GM12874 (cell line): Measurements from ENCODE around the gene NCCRP1.

ENCODE experiments used
- CTCF ChIP-seq: IDR thresholded peaks from 2 replicates; pipeline ENCODE4 v1.5.1; 2011; ENCODE audit warnings: low read depth, mild to moderate bottlenecking, control low read depth, low read length, moderate library complexity; ENCODE audit not compliant: insufficient read depth

NCCRP1 gene

DNA sequence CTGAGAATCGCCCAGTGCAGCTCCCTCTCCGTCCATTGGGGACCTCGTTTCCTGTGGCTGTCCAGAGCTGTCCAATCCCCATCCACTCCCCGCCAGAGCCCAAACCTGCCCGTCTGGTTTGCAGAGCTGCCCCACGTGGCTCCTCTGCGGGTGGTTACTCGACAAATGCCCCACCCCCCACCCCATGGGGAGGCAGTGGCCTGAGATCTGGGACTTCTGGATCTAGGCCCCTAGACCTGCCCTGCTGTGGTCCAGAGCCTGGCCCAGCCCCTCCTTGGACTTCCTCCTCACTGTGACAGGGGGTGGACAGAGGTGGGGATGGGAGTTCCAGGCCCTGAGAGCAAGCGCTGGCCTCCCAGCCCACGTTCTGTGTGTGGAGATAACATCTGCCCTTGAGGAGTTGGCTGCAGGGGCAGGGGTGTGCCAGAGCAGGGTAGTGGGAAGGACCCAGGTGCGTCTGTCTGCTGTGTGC is 42.1 kb upstream of the NCCRP1 start:
- no peak for TF ChIP-seq CTCF

- TF ChIP-seq CTCF: no peak
These were observed 41.6 kb upstream of the NCCRP1 start for GRCh38 chr19:39155114-39155700.

DNA sequence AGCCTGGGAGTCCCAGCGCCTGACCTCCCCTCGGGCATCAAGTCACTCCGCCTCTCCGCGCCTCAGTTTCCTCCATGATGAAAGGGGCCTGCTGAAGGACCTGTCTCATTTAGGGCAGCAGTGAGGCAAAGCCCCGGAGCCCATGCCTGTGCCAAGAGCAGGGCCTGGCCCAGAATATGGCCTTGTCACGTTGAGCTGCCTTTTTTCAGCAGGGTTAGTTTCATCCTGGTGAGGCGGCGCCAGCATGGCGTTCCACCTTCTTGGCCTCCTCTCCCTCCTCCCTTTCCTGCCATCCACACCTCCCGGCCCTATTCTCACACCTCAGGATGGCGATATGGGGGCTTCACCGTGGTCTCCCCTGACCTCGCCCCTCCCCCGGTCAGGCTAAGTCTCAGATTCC is 41.0 kb upstream of the NCCRP1 start:
- no peak for TF ChIP-seq CTCF

DNA sequence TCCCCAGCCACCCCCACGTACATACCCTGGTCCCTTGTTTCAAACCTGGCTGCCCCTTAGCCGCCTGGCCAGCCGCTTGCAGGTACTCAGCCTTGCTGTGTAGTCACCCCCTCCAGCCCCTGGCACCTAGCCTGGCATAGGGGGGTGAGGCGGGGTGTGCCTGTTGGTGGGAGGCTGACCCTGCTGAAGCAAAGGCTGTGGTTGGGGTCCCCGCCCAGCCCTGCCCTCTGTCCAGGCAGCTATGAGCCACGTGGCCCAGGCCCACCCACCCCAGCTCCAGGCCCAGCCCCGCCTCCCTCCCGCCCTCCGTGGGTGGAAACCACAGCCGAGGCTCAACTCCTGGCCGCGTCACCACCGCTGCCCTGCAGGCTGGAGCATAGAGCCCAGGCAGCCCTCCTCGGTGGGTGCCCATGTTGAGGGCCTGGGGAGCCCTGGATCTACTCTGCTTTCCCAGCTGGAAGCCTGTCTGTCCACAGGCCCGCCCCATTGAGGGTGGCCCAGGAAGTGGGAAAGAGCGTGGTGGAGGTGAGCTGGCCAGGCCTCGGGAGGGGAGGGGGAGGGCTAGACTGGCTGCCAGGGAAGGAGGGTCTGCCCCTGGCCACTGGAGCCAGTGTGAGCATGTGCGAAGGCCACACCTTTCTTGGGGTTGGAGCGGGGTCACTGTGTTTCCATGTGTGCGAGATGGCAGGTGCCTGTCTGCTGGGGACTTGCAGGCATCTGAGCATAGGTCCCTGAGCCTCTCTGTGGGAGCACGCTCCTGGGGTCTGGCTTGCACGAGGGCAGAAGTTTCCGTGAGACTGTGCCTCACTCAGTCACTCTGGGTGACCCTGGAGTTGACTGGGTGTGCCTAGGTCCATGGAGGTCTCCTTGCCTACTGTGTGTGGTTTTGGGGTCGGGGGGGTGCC is 40.2 kb upstream of the NCCRP1 start:
- TF ChIP-seq CTCF: no peak

GRCh38 chr19:39157275-39157996 is 39.3 kb upstream of the NCCRP1 start:
- TF ChIP-seq CTCF: no peak

DNA sequence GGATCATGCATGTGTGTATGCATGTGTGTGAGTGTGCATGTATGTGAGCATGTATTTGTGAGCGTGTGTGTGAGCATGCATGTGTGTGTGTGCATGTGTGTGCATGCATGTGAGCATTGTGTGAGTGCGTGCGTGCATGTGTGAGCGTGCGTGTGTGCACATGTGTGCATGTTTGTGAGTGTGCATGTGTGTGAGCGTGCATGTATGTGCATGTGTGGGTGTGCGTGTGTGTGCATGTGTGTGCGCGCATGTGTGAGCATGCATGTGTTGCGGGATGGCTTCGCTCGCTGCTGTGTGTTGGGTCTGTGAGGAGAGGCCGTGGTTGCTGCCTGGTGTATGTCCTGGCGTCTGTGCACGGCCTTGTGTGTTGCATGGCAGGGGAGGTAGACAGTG is 38.8 kb upstream of the NCCRP1 start:
- TF ChIP-seq CTCF: no peak

GRCh38 chr19:39158646-39159260 is 38.0 kb upstream of the NCCRP1 start:
- TF ChIP-seq CTCF: no peak
